AG08396 (cell line): ENCODE measurements around the gene NLRP5.
A peak's percentile ranks its signal among the peaks of the same experiment; 100 is the strongest.
"Not testable (repeated sequence)": the region's sequence is repeated elsewhere in the genome, so short reads cannot be mapped to it uniquely, and the experiment has no call there.

Experiments used
- DNase-seq: peaks from one replicate; pipeline ENCODE4 v3.0.0; 2012; ENCODE audit warnings: low spot score, mixed read lengths

The NLRP5 gene

DNA sequence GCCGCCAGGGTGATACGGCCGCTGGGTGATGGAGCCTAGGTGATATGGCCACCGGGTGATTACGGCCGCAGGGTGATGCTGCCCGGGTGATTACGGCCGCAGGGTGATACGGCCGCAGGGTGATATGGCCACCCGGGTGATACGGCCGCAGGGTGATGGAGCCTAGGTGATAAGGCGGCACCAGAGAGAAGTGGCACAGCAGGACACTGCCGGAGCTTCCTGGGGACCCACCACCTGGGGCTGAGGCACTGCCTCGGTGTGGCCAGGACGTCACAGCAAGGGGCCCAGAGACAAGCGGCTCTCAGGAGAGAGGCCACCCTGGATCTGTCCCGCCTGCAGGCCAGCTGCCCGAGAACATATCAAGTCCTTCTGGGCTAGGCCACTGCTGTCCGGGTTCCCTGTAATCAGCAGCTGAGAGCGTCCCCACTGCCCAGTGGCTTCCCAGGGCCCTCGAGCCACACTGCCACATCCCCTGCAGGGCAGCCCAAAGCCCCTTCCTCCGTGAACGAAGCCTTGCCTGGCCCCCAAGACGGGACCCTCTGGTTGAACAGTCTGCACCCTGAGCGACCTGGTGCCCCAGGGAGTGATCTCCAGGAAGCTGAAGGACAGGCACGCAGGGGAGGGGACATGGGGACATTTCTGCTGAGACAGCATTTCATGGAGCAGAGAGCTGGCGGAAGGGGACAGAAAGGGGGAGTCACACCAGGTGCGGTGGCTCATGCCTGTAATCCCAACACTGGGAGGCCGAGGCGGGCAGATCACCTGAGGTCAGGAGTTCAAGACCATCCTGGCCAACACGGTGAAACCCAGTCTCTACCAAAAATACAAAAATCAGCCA is 112.4 kb downstream of the NLRP5 start:
- DNase-seq, result no peak

DNA sequence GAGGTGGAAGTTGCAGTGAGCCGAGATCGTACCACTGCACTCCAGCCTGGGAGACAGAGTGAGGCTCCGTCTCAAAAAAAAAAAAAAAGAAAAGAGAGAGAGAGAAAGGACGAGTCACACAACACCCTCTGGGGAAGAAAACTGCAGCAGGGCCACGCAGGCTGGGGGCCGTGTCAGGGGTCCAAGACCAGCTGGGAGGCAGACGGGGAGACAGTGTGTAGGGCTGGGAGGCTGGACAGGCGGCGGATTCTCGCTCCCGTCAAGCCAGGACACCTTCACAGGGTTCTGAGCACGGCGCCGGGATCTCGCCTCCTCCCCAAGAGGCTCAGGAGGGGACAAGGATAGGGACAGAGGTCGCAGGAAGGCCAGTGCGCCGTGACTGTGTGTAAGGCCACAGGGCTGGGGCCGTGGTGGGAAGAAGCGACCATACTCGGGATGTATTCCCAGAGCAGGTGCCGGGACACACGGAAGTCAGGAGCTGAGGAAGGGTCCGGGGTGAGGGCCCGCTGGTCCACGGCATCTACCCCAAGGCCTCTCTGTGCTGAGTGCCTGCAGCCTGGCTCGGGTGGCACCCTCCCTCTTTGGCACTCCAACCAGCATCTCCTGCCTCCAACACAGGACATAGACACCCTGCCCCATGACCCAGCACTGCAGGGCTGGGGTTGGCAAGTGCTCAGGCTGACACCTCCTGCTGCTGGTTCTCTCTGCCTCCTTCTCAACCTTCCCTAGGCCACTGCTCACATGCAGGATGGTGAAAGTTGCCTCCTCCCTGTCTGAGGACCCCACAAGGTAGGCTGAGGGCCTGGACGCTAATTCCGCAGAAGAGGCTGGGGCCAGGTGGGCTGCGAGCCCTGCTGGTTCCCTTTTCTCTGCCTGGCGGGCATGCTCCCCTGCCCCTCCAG is 113.3 kb downstream of the NLRP5 start:
- DNase-seq, result no peak

DNA sequence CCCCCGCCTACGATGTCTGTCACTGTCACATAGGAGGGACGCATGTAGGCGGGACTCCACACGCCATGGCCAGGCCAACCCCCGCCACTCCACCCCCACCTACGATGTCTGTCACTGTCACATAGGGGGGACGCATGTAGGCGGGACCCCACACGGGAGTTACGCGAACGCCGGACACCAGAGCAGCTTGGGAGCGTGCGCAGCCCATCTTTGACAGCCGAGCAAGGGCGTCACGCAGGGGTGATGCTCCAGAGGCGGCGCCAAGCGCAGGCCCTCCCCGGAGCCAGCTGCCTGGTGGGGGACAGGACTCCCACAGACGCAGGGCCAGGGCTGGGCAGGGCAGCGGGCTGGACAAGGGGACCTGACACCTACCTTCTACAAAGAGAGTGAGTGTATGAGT is 114.5 kb downstream of the NLRP5 start:
- DNase-seq, result no peak

DNA sequence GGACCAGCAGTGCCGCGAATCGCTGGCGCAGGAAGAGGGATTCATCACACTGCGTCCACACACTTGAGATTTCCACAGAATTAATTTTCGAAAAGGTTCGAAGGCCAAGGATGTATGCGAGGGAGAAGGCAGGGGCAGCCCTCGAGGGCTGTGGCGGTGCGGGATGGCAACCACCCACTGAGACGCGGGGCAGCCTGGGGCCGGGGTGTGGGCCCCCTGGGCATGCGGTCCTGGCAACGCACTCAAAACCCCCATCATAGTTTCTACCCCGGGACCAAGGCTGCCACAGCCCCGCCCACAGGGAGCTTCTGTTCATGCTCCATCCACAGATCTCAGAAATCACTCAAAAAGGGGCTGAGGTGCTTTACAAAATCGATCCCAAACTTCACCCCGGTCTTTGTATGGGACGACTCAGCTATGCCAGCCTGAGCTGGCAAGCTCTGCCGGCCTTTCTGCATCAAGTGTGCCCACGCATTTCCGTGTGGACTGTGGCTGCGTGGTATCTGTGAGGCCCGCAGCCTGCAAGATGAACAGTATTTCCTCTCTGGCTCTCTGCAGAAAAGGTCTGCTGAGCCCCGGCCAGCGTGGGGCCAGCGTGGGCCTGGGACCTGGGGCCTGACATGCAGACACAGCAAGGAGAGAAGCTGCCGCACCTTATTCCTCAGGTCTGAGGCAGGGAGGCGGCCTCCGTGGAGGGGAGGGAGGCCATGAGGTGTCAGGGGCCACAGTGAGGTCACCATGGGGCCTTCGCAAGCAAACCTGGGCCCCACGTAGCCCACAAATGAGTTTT is 115.4 kb downstream of the NLRP5 start:
- no peak for DNase-seq

DNA sequence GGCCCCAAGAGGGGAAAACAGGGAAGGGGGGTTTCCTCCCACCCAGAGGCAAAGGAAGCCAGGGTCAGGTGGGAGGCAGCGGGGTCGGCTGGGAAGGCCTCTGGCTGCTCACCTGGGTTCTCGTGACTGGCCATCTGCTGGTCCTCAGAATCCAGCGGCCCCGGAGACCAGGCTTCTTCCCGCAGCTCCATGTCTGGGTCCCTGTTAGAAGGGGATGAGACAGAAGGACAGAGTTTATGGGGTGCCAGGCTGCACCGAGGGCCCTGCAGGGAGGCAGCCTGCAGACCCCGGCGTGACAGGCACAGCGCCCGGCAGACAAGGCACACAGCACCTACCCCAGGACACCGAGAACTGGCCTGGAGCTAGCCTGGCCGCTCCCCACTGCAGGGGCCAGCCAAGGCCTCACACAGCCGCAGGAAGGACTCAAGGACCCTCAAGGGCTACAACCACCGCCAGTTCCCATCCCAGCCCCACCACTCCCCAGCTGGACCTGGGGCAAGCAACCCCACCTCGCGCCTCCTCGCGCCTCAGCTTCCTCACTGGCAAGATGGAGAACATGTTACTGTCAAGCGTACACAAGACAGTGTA is 116.5 kb downstream of the NLRP5 start:
- no peak for DNase-seq

DNA sequence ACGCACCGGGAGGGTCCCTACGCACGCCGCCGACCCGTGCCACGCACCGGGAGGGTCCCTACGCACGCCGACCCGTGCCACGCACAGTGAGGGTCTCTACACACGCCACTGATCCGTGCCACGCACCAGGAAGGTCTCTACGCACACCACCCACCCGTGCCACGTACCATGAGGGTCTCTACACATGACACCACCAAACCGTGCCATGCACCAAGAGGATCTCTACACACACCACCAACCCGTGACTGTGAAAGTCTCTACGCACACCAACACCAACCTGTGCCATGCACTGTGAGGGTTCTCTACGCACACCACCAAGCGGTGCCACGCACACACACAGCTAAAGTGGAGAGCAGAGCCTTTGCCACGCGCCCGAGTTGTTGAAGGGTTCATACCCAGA is 117.8 kb downstream of the NLRP5 start:
- no peak for DNase-seq

DNA sequence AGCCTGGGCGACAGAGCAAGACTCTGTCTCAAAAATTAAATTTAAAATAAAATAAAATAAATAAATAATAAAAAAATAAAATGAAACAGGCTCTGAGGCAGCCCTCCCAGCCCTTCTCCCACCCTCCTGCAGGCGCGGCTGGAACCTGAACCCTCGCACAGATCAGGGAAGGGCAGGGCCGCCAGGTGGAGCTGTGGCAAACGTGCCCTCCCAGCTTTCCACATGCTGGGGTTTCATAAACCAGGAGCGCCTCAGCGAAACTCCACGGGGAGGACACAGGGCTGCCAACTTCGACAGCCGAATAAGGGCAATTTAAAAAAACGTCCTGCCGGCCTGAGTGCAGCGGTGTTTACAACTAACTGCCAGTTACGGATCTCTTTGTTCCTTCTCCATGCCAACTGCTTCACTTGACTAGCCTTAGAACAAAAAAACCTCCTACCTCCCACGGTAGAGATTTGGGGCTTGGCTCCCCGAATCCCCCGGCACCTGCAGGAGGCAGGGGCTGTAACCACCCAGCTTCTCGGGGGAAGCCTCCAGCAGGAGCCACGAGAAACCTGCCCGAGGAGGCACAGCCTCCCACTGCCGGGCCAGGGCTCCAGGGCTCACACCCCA is 118.6 kb downstream of the NLRP5 start:
- DNase-seq, result peak; percentile 84

DNA sequence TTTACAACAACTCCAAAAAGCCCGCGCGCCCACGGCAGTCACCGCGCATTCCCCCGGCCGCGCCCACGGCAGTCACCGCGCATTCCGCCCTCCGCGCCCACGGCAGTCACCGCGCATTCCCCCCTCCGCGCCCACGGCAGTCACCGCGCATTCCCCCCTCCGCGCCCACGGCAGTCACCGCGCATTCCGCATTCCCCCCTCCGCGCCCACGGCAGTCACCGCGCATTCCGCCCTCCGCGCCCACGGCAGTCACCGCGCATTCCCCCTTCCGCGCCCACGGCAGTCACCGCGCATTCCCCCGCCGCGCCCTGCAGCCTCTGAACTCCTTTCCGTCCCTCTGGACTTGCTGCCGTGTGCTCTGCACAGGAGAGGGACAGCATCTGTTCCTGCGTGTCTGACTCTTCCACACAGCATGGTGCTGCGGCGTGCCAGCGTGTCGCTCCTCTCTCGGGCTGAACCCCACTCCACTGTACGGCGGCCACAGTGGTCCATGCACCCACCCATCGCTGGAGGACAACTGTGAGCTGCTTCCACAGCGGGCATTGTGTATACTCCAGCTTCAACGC is 119.3 kb downstream of the NLRP5 start:
- DNase-seq, result not testable (repeated sequence)

DNA sequence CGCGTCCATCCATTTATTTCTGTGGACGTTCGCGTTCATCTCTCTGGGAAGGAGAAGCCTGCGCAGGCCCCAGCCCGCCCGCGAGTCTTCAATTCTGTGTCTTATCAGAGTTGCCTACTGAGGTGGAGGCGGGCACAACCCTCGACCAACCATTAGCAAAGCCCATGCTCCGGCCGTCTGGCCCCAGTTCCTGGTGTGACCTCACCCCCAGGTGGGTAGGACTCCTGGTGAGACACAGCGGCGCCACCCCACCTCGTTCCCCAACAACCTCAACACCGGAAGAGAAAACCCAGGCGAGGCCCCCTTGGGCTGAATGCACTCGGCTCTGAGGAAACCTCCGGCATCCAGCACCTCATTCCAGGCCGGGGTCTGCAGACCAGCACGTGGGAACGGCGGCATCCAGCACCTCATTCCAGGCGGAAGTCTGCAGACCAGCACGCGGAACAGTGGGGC is 119.8 kb downstream of the NLRP5 start:
- DNase-seq, result no peak

DNA sequence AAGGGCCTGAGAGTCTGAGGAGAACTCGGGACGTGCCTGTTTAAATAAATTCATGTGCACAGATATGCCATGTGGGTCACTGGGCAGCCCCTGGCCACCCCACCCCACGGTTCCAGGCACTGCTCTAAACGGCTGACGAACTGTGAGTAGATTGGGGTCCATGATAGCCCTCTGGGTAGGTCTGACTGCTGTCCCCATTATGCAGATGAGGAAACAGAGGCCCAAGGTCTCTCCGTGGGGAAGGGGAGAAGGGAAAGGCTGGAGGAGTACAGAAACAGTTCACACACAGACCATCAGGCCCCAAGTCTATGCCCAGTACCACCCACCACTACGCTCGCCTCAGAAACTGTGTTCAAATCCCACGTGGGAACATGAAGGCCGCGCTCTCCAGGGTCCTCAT is 120.4 kb downstream of the NLRP5 start:
- DNase-seq, result no peak

DNA sequence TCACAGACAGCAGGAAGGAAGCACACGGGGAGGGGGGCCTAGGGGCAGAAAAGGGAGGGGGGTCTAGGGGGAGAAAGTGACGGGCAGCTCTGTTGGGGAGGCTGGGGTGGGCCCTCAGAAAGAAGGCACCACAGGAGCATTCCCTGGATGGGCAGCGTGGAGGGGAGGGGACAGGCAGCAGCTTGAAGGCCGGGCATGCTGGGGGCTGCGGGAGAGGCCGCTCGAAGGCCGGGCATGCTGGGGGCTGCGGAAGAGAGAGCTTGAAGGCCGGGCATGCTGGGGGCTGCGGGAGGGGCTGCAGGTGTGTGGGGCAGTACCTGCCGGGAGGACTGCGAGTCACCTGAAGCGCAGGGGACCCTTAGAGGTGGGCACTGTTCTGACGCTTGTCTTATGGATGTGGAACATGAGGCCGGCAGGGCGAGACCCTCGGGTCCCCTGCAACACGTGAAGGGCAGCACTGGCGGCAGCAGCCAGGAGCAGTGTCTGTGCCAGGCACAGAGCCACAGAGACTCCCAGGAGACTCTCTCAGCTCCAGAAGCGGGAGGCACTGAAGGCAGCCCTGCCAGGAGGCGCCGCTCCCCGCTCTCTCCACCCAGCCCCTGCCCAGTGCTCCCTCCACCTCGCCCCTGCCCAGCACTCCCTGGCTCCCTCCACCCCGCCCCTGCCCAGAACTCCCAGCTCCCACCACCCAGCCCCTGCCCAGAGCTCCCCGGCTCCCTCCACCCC is 121.2 kb downstream of the NLRP5 start:
- no peak for DNase-seq

DNA sequence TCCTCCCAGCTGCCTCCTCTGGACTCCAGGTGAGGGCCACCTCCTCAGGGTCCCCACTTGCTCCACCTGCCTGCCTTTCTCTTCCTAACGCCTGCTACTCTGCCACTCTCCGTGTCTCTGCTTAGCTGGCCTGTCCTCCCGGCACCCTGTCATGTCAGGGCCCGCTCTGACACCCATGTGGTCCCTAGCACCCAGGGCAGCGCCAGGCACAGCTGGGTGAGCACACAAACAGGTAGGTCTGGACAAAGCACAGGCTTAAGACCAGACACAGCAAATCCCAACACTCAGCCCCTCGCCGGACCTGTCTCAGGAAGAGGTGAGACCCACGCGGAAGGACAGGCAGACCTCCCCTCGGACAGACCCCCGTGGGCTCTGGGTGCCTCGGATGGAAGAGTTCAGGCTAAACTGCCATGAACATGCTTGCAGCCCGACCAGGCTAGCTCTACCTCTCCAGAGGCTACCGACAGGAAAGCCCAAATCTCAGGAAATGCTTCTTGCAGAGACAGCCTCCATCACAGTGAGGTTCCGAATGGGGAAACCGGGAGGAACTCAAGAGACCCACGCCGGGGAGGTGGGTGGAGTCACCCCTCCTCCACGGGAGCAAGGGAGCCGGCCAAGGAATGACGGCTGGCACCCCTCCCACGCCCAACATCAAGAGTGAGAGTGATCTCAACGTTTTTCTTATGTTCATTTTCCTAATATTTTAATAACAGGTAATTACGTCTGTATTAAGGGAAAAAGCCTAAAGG is 122.0 kb downstream of the NLRP5 start:
- no peak for DNase-seq

DNA sequence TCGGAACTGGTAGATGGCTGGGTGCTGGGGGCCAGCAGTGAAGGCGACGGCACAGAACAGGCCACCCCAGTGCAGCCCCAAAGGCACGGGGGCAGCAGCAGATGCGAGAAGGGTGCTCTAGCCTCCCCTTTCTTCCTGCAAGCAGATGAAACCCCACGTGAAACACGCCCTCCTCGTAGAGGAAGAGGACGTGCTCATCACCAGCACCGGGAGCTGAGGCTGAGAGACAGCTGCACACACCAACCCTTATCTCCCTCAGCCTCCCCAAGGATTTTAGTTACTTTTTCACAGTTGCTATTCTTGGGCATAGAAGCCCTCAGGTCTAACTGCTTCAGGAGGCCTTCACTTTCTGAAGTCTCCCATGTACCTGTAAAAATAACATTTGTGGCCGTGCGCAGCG is 122.7 kb downstream of the NLRP5 start:
- no peak for DNase-seq

DNA sequence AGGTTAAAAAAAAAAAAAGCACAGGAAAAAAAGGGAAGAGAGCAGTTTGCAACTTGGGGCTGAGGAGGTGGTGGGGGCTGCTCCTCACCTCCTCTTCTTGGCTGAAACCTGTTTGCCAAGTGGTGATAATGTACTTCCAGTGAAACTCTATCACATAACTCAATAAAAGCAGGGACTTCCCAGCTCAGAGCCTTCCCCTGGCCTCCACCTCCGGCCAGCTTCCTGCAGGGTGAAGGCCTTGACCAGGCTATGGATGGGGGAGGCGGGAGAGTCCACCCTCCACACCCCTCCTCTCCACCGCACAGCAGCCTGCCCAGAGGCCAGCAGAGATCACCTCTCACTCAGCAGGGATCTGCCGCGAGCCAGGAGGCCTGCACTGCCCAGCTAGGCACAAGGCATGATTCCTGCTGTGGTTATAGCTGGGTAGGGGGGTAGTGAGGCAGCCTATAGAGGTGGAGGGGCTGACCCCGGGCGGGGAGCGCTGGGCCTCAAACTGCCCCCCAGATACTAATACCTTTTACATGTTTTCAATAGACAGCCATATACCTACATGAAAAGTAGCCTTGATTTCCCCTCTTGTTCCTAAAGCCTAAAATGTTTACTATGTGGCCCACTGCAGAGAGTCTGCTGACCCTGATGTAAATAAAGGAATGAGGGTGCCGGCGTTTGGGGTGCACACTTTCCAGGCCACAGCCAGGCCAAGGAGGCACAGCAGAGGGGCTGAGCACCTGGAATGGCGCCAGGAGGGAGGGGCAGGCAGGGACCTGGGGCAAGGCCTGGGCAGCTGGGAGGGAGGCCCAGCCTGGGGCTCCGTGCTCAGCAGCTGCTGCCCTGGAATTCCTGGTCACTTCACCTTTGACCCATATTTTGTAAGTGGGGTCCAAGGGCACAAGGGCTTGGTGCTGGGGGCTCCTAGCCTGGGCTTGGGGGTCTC is 124.2 kb downstream of the NLRP5 start:
- no peak for DNase-seq
